Skeletal muscle tissue (tissue), 4 donors: ENCODE data around the gene SHISA4. TPM values are rescaled to one million over a fixed set of nuclear protein-coding genes. Genes with fewer than 3 reads are reported as not detected.
"Not testable (repeated sequence)": the region's sequence is repeated elsewhere in the genome, so short reads cannot be mapped to it uniquely, and the experiment has no call there.

ENCODE experiments used
- H3K27ac ChIP-seq: one replicate; pipeline ENCODE4 v1.7.0; 2013; ENCODE audit warnings: mild to moderate bottlenecking, low read depth, low read length, inconsistent platforms
- H3K27me3 ChIP-seq, 3 donors: one replicate each; pipeline ENCODE4 v1.7.0; 2013; ENCODE audit warnings: low read length in 3 of 3; ENCODE audit not compliant: control insufficient read depth in 3 of 3, insufficient read depth in 3 of 3
- H3K36me3 ChIP-seq, 3 donors: one replicate each; pipeline ENCODE4 v1.7.0; 2013; ENCODE audit warnings: low read length in 3 of 3; ENCODE audit not compliant: control insufficient read depth in 3 of 3, insufficient read depth in 3 of 3
- H3K4me1 ChIP-seq, 3 donors: one replicate each; pipeline ENCODE4 v1.7.0; 2013; ENCODE audit warnings: low read length in 3 of 3, mild to moderate bottlenecking in 3 of 3; ENCODE audit not compliant: control insufficient read depth in 3 of 3, insufficient read depth in 3 of 3
- H3K4me3 ChIP-seq, 3 donors: one replicate each; pipeline ENCODE4 v1.7.0; 2013; ENCODE audit warnings: low read length in 3 of 3
- H3K9ac ChIP-seq, 3 donors: one replicate each; pipeline ENCODE4 v1.7.0; 2013; ENCODE audit warnings: low read length in 3 of 3, mild to moderate bottlenecking in 3 of 3, moderate library complexity in 2 of 3, low read depth in 1 of 3
- H3K9me3 ChIP-seq, 3 donors: one replicate each; pipeline ENCODE4 v1.7.0; 2013; ENCODE audit warnings: low read length in 3 of 3; ENCODE audit not compliant: control insufficient read depth in 3 of 3
- total RNA-seq: library from RNA; depleted of rRNA; stranded (reverse); fragments of >200 nt; gene quantifications from one replicate; pipeline ENCODE4 v1.2.3, GENCODE V29; 2014
- donor health status: Osteomylitis.

SHISA4 gene, protein sequence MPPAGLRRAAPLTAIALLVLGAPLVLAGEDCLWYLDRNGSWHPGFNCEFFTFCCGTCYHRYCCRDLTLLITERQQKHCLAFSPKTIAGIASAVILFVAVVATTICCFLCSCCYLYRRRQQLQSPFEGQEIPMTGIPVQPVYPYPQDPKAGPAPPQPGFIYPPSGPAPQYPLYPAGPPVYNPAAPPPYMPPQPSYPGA
- 50.1 TPM for total RNA-seq

DNA sequence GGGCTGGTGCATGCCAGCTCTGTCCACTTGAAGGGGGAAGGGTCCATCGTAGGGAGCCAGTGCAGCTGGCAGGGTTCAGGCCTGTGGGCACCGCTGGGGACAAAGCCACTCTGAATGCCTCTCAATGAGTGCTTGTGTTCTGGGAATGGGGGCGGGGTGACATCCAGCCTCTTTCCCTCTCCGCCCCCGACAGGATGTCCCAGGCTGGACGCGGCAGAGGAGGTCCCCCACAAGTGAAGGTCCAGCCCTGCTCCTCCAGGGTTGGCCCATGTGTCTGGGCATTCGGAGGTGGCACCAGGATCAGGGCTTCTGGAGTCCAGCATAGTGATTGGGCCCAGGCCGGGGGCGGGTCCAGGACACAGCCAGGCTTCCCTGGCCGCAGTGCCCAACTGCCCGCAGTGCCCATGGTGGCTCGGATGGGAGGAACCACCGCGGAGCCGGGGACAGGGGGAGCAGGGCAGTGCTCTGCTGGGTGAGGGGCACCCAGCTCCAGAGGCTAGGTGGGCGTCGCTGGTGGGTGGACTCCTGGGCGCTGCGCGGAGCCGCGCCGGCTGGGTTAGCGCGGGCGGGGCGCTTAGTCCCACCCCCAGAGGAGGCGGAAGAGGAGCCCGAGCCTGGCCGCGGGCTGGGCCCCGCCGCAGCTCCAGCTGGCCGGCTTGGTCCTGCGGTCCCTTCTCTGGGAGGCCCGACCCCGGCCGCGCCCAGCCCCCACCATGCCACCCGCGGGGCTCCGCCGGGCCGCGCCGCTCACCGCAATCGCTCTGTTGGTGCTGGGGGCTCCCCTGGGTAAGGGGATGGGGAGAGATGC is at the start of gene SHISA4:
Gene SHISA4, plus strand, starts transcription at position 617 of the 808 bp plus-strand sequence. Its CDS starts 97 bp downstream, at position 714.
- no peaks in the 10 kb centered on the region for H3K27me3 ChIP-seq
- H3K27ac ChIP-seq, result peak within 1 kb of the TSS; percentile 96
- peak within 1 kb of the TSS; percentile 91 to 92 (median 91) for H3K9ac ChIP-seq
- peak within 1 kb of the TSS; percentile 82 to 93 (median 88) for H3K4me3 ChIP-seq
- peaks cover 85 to 93% (median 88%) of the 10 kb centered on the region in 3 donors for H3K4me1 ChIP-seq
- H3K36me3 ChIP-seq, result peaks cover 20 to 23% (median 20%) of the 10 kb centered on the region in 3 donors
- H3K9me3 ChIP-seq, result no peaks in the 10 kb centered on the region

DNA sequence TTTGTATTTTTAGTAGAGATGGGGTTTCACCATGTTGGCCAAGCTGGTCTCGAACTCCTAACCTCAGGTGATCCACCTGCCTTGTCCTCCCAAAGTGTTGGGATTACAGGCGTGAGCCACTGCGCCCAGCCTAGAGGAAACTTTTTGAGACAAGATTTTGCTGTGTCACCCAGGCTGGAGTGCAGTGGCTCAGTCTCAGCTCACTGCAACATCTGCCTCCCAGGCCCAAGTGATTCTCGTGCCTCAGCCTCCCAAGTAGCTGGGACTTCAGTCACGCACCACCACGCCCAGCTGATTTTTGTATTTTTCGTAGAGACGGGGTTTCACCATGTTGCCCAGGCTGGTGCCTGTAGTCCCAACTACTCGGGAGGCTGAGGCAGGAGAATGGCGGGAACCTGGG is 49.6 kb upstream of the SHISA4 start:
- not testable (repeated sequence) for H3K9me3 ChIP-seq, H3K36me3 ChIP-seq, H3K27ac ChIP-seq, H3K27me3 ChIP-seq, H3K4me3 ChIP-seq, H3K9ac ChIP-seq
- peaks cover 3 to 14% (median 8%) of the 10 kb centered on the region in 3 donors for H3K4me1 ChIP-seq

DNA sequence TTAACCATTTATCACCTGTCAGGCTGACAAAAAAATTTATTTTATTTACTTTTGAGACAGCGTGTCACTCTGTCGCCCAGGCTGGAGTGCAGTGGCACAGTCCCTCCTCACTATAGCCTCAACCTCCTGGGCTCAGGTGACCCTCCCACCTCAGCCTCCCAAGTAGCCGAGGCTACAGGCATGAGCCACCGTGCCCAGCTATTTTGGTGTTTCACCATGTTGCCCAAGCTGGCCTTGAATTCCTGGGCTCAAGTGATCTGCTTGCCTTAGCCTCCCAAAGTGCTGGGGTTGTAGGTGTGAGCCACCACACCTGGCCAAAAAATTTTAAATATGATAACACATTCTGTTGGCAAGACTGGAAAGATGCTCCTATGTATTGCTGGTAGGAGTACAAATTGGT is 48.6 kb upstream of the SHISA4 start:
- Histone ChIP-seq H3K36me3 (peaks cover 0 to 5% (median 4%) of the 10 kb centered on the region in 3 donors), H3K9ac (no peak overlapping the region), H3K27ac (no peak overlapping the region), H3K4me3 (no peak overlapping the region), H3K9me3 (no peaks in the 10 kb centered on the region), H3K27me3 (no peaks in the 10 kb centered on the region), H3K4me1 (peaks cover 3 to 14% (median 8%) of the 10 kb centered on the region in 3 donors)

DNA sequence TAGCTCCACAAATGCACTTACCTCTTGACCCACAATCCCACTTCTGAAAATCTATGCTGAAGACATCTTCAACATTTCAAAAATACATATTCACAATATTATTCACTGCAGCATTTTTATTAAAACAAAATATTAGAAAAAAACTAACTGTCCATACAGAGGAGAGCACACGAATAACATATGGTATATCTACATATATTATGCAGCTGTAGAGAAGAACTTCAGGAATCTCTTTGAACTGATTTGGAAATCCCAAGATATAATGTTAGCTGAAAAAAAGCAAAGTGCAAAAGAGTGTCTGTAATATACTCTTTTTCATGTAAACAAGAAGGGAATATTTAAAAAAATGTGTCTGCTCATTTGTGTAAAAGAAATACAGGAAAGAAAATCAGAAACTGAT is 48.2 kb upstream of the SHISA4 start:
- H3K4me1 ChIP-seq, result peaks cover 3 to 14% (median 8%) of the 10 kb centered on the region in 3 donors
- no peaks in the 10 kb centered on the region for H3K9me3 ChIP-seq
- no peak overlapping the region for H3K4me3 ChIP-seq
- no peak overlapping the region for H3K27ac ChIP-seq
- no peaks in the 10 kb centered on the region for H3K27me3 ChIP-seq
- peaks cover 0 to 5% (median 4%) of the 10 kb centered on the region in 3 donors for H3K36me3 ChIP-seq
- H3K9ac ChIP-seq, result no peak overlapping the region

DNA sequence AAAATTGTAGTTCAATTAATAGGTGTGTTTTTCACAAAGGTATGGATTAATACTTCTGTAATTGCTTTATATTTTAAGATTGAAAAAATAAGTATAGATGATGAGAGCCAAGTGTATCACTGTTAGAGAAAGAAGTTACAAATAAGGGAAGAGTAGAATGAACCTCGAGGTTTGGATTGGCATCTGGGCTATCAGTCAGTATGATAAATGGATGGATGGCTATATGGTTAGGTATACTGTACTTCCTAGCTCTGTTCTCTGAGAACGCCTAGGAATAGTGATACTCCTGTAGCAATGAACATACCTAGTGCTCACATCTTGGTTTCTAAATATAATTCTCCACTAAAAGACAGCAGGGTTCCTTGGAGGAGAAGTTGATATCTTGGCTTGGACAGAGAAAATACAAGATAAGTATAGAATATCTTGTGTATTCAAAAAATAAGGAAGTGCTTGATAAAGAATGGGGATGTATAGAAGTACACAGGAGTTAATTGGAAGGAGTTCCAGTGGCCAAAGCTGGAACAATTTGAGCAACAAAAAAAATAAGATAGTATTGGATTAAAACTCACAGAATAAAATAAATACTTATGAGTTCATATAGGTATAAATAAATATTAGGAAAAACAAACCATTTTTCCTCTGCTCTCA is 47.3 kb upstream of the SHISA4 start:
- no peak overlapping the region for H3K4me3 ChIP-seq
- H3K4me1 ChIP-seq, result peaks cover 3 to 14% (median 8%) of the 10 kb centered on the region in 3 donors
- H3K27me3 ChIP-seq, result no peaks in the 10 kb centered on the region
- H3K9me3 ChIP-seq, result no peaks in the 10 kb centered on the region
- no peak overlapping the region for H3K9ac ChIP-seq
- peaks cover 0 to 5% (median 4%) of the 10 kb centered on the region in 3 donors for H3K36me3 ChIP-seq
- no peak overlapping the region for H3K27ac ChIP-seq

DNA sequence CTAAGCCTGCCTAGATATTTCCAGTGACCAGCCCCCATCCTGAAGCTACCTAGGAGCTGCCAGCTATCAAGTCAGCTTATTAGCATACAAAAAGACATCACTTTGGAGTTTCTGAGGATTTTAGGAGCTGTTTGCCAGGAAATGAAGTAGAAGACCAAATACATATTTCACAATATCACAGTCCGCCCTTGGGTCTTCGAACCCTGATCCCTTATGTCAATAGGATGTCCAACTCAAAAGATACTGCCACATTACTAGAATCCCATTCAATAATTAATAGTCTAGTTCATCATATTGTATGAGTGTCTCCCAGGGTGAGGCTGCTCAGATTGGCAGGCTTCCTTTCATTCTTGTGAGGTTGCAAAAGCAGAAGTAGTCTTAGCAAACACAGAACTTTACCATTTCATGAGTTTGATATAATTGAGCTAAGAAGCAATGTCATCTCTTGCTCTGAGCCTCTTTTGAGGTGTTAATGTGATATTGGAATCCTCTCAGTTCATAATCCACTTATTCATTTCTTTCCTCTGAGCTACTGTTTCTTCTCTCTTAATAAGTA is 46.1 kb upstream of the SHISA4 start:
- no peak overlapping the region for H3K9ac ChIP-seq
- peaks cover 0 to 5% (median 4%) of the 10 kb centered on the region in 3 donors for H3K36me3 ChIP-seq
- peaks cover 7 to 20% (median 8%) of the 10 kb centered on the region in 3 donors for H3K4me1 ChIP-seq
- no peaks in the 10 kb centered on the region for H3K27me3 ChIP-seq
- no peak overlapping the region for H3K27ac ChIP-seq
- no peak overlapping the region for H3K4me3 ChIP-seq
- no peaks in the 10 kb centered on the region for H3K9me3 ChIP-seq

DNA sequence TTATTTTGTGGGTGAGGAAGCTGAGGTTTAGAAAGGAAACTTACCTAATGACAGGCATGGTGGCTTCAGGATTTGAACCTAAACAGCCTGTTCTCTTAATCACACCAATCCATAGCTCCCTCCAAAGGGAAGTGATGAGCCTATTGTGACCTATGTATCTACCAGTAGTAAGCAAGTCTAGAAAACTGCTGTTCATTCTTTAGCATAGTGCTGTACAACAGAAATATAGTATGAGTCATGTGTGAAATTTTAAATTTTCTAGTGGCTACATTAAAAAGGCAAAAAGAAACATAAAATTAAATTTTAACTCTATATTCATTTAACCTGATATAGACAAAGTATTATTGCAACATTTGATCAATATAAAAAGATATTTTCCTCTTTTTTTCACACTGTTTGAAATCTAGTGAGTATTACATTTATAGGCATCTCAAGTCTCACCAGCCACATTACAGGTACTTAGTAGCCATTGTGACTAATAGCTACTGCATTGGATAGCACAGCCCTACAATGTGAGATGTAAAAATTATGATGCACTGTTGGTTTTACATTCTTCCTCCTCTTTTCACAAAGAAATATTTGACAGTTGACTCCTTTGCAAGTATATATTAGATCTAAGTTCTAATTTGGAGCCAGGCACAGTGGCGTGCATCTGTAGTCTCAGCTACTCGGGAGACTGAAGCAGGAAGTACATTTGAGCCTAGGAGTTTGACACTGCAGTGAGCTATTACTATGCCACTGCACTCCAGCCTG is 43.2 kb upstream of the SHISA4 start:
- H3K9me3 ChIP-seq, result no peaks in the 10 kb centered on the region
- no peak overlapping the region for H3K27ac ChIP-seq
- H3K36me3 ChIP-seq, result peaks cover 8 to 13% (median 12%) of the 10 kb centered on the region in 3 donors
- H3K9ac ChIP-seq, result no peak overlapping the region
- H3K4me3 ChIP-seq, result no peak overlapping the region
- no peaks in the 10 kb centered on the region for H3K27me3 ChIP-seq
- peaks cover 10 to 22% (median 13%) of the 10 kb centered on the region in 3 donors for H3K4me1 ChIP-seq

DNA sequence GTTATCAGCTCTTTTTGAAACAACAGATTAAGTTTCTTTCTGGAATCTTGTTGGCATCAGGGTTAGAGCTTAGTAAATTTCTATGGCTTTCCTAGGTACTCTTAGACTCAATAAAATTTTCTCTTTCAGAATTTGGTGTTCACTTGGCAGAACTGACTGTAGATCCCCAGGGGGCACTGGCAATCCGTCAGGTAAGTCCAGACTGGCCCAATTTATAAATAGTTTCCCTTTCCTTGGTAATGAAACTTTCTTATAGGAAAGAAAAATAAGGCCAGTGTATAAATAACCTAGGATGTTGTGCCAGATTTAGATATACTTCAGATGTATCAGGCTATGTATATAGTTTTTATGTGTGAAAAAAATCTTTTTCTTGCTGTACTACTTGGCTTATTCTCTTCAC is 41.5 kb upstream of the SHISA4 start:
- Histone ChIP-seq H3K4me1 (peaks cover 7 to 18% (median 10%) of the 10 kb centered on the region in 3 donors), H3K4me3 (no peak overlapping the region), H3K9ac (no peak overlapping the region), H3K9me3 (no peaks in the 10 kb centered on the region), H3K36me3 (peaks cover 8 to 26% (median 16%) of the 10 kb centered on the region in 3 donors), H3K27ac (no peak overlapping the region), H3K27me3 (no peaks in the 10 kb centered on the region)

DNA sequence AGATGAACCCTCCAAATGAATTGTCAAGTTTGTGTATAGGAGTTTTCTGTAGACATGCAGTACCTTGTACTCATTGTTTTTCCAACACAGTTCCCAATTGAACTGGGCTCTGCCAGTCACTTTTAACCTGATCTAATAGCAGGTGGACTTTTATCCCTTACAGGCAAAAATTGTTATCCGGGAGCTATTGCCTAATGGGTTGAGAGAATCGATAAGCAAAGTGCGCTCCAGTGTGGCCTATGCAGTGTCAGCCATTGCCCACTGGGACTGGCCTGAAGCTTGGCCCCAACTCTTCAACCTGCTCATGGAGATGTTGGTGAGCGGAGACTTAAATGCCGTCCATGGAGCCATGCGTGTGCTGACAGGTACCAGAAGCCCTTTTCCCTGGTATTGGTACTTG is 40.5 kb upstream of the SHISA4 start:
- H3K27ac ChIP-seq, result no peak overlapping the region
- no peak overlapping the region for H3K4me3 ChIP-seq
- H3K4me1 ChIP-seq, result peaks cover 5 to 8% (median 7%) of the 10 kb centered on the region in 3 donors
- no peaks in the 10 kb centered on the region for H3K9me3 ChIP-seq
- H3K36me3 ChIP-seq, result peaks cover 16 to 35% (median 22%) of the 10 kb centered on the region in 3 donors
- H3K27me3 ChIP-seq, result no peaks in the 10 kb centered on the region
- no peak overlapping the region for H3K9ac ChIP-seq
